GM18519 (cell line): Measurements from ENCODE around the gene DGLUCY.
"Not testable (repeated sequence)": the region's sequence is repeated elsewhere in the genome, so short reads cannot be mapped to it uniquely, and the experiment has no call there.

Experiments used
- ATAC-seq: cut with Tn5 transposase; IDR thresholded peaks from one replicate; pipeline ENCODE4 v1.9.1; 2021; ENCODE audit warnings: mild to moderate bottlenecking, moderate library complexity; ENCODE audit not compliant: unreplicated experiment, low FRiP score

Gene DGLUCY

GRCh38 chr14:91108941-91109611 is 4.8 kb upstream of the DGLUCY start:
- ATAC-seq = no peak

GRCh38 chr14:91111443-91111842 is 2.4 kb upstream of the DGLUCY start:
- ATAC-seq = no peak

DNA sequence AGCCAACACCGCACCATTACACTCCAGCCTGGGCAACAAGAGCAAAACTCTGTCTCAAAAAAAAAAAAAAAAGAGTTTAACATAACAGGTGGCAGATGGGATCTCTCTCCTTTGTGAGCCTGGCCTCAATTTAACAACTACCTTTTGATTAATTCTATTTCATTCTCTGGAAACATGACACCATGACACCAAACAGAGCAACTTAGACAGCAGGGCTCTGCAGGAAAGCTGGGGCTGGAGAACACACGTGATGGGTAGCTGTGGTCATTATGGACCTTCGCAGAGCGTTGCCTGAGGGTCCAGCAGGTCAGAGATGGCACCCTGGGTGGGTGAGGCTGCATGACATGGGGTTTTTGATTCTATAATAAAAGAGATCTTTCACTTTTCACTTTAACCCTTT is 1.7 kb upstream of the DGLUCY start:
- no peak for ATAC-seq

GRCh38 chr14:91114079-91115065 is 499 bp downstream of the DGLUCY start:
- ATAC-seq = peak; percentile 74

- no peak for ATAC-seq
These were observed 2.3 kb downstream of the DGLUCY start for GRCh38 chr14:91115986-91116770.

GRCh38 chr14:91116913-91117588 is 3.2 kb downstream of the DGLUCY start:
- ATAC-seq = no peak

DNA sequence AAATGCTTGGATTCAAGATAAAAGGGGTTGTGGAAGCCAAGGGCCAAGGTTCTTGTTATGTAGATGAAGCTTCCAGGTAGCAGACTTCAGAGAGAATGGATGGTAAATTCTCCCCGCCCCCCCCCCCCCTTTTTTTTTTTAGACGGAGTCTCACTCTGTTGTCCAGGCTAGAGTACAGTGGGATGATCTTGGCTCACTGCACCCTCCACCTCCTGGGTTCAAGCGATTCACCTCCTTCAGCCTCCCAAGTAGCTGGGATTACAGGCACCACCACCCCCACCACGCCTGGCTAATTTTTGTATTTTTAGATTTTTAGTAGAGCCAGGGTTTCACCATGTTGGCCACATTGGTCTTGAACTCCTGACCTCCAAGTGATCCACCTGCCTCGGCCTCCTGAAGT is 4.1 kb downstream of the DGLUCY start:
- ATAC-seq = no peak

- no peak for ATAC-seq
These were observed 4.7 kb downstream of the DGLUCY start for GRCh38 chr14:91118511-91119068.

GRCh38 chr14:91119556-91120311 is 5.9 kb downstream of the DGLUCY start:
- ATAC-seq = no peak

DNA sequence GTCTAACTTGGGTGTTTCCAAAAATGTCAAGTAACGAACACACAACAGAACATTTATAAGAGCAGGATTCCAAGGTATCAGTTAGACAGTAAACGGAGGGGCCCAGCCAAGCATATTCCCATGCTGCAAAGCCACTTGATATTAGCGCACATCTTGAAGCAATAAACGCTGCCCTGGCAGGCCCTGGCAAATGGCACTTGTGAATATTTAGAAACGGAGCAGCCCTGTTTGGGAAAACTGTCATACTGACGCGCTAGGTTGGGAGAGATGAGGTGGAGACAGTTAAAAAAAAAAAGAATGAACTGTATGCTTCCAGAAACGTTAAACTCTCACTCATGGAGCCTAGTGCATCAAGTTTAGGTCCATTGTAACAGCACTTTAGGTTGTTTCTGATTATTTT is 9.3 kb downstream of the DGLUCY start:
- no peak for ATAC-seq

- not testable (repeated sequence) for ATAC-seq
These were observed 10.8 kb downstream of the DGLUCY start for GRCh38 chr14:91124406-91125270.

- no peak for ATAC-seq
These were observed 11.4 kb downstream of the DGLUCY start for GRCh38 chr14:91125271-91125660.

DNA sequence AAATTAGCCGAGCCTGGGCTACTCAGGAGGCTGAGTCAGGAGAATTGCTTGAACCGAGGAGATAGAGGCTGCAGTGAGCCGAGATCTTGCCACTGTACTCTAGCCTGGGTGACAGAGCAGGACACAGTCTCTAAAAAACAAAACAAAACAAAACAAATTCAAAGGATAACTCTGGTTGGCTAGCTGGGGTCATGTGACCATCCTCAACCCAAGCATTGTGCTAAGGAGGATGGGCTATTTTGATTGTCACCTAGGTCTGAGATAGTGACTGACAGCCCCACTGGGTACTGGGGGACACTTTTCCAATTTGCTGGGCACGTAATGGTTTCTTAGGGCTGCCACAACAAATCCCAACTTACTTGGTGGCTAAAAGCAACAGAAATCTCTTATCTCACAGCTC is 11.9 kb downstream of the DGLUCY start:
- no peak for ATAC-seq

DNA sequence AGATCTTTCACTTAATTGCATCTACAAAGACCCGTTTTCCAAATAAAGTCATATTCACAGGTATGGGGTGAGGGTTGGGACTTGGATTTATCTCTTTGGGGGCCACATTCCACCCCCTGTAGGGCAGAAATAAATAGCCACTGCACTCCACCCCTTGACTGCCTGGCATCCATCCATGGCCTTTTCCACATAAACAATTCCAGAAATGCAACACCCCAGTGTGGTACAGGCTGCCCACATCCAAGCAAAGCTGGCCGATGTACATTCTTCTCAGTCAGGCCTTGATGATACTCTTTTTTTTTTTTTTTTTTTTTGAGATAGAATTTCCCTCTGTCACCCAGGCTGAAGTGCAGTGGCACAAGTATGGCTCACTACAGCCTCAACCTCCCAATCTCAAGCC is 12.9 kb downstream of the DGLUCY start:
- ATAC-seq = no peak

GRCh38 chr14:91127401-91127801 is 13.5 kb downstream of the DGLUCY start:
- no peak for ATAC-seq

DNA sequence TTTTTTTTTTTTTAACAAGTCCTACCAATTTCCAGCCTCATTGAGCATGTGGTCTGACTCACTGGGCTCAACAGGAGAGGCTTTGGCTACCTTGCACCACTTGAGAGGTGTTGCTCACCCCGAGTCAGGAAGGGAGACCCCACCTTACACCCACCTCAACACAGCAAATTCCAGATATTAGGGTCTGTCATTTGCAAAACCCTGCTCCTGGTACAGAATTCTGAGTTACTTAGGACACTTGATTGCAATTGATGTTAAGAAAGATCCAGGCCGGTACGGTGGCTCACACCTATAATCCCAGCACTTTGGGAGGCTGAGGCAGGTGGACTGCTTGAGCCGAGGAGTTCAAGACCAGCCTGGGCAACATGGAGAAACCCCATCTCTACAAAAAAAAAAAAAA is 14.1 kb downstream of the DGLUCY start:
- ATAC-seq = no peak

DNA sequence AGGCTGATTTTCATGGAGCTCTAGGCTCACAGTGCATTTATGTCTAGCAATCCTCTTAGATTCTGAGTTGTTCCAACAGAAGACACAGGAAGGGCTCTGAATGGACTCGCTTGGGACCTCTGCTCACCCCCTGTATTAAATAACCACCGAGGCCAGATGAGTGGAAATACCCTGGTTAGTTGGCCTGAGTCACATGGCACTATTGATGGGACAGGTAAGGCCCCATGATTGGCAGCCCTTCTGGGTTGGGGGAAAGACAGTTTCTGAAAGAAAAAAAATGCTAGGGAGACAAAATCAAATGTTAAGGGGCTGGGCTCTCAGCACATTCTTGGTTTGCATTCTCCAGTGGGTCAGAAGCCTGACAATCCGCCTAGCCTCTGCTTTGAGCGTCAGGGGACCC is 14.8 kb downstream of the DGLUCY start:
- ATAC-seq = no peak

- ATAC-seq = no peak
These were observed 15.4 kb downstream of the DGLUCY start for GRCh38 chr14:91129261-91129660.
